HepG2 (cell line): ENCODE data around the gene MPI. TPM values are rescaled to one million over a fixed set of nuclear protein-coding genes. Genes with fewer than 3 reads are reported as not detected.

ENCODE experiments used
- ATAC-seq: fragments of 200-7000 bp; cut with Tn5 transposase; 3 replicates; pipeline ENCODE4 v1.9.1; 2020; ENCODE audit warnings: mild to moderate bottlenecking, moderate library complexity
- BruUV-seq: library from RNA; stranded (reverse); fragments of 400-500 nt; replicated peaks from 2 replicates; lab custom pipeline; 2021; lab: Mats Ljungman, UMichigan
- CTCF ChIA-PET: fragments of 300-600 bp; formaldehyde crosslinking; extraction: SDS; loops from one replicate; lab custom pipeline; 2021; ENCODE audit warnings: low total read pairs, inconsistent platforms, low intra/inter-chr PET ratio; lab: Yijun Ruan, JAX
- POLR2A ChIA-PET: fragments of 350-600 bp; sonication (Branson Sonifier 250); formaldehyde crosslinking; loops from one replicate; lab custom pipeline; 2020; ENCODE audit warnings: antibody characterized with exemption, inconsistent platforms; lab: Yijun Ruan, JAX
- DNase-seq: peaks from one replicate; pipeline ENCODE4 v3.0.0-alpha.2; 2015; ENCODE audit warnings: low spot score
- FAIRE-seq: peaks from 3 replicates; lab custom pipeline; 2011; peaks lifted over from hg19 to GRCh38; lab: Jason Lieb, UNC
- H2AFZ ChIP-seq: one replicate; pipeline ENCODE4 v1.6.1; 2011; ENCODE audit warnings: low read length, inconsistent platforms
- H3K27ac ChIP-seq: fragments of 300-600 bp; 3 replicates; pipeline ENCODE4 v1.8.0; 2011; ENCODE audit warnings: mixed run types, mild to moderate bottlenecking, mixed read lengths, low read length, inconsistent platforms; ENCODE audit not compliant: insufficient read depth; ENCODE audit errors: extremely low read length
- H3K27me3 ChIP-seq, 2 experiments: fragments of 200-600 bp in 1 of 2; 2 replicates in 1 of 2; 3 replicates in 1 of 2; pipeline versions ENCODE4 v1.6.0 to v1.8.0; 2011; ENCODE audit warnings: low read length in 2 of 2, mild to moderate bottlenecking in 2 of 2, moderate library complexity in 2 of 2, inconsistent platforms in 1 of 2; ENCODE audit not compliant: insufficient read depth in 2 of 2, control insufficient read depth in 1 of 2
- H3K36me3 ChIP-seq, 2 experiments: fragments of 200-600 bp in 1 of 2; replicated peaks in 1 of 2; 2 replicates in 1 of 2; 3 replicates in 1 of 2; pipeline versions ENCODE4 v1.5.1 to v1.8.0; 2011; ENCODE audit warnings: low read length in 2 of 2, inconsistent platforms in 1 of 2; ENCODE audit not compliant: insufficient read depth in 2 of 2, control insufficient read depth in 1 of 2
- H3K4me1 ChIP-seq: 2 replicates; pipeline ENCODE4 v1.5.1; 2012; ENCODE audit warnings: low read length, inconsistent platforms; ENCODE audit not compliant: insufficient read depth
- H3K4me2 ChIP-seq: 2 replicates; pipeline ENCODE4 v1.6.0; 2011; ENCODE audit warnings: low read depth, low read length, inconsistent platforms
- H3K4me3 ChIP-seq, 3 experiments: fragments of 200-600 bp in 1 of 3; sonication (generic), shearing (Covaris generic) in 1 of 3; replicated peaks in 1 of 3; 2 replicates each; pipeline ENCODE4 v1.5.1; 2011 to 2016; ENCODE audit warnings: low read length in 3 of 3, inconsistent platforms in 2 of 3, low read depth in 2 of 3, mild to moderate bottlenecking in 2 of 3, control low read depth in 1 of 3, mixed read lengths in 1 of 3; ENCODE audit not compliant: insufficient read depth in 1 of 3
- H3K79me2 ChIP-seq: one replicate; pipeline ENCODE4 v1.6.1; 2011; ENCODE audit warnings: low read length, inconsistent platforms; ENCODE audit not compliant: insufficient read depth
- H3K9ac ChIP-seq: 2 replicates; pipeline ENCODE4 v1.6.0; 2011; ENCODE audit warnings: mild to moderate bottlenecking, low read depth, low read length, inconsistent platforms; ENCODE audit not compliant: insufficient read depth
- H3K9me3 ChIP-seq: 2 replicates; pipeline ENCODE4 v1.5.1; 2012; ENCODE audit warnings: mild to moderate bottlenecking, low read length
- H4K20me1 ChIP-seq: 2 replicates; pipeline ENCODE4 v1.6.0; 2011; ENCODE audit warnings: inconsistent platforms, mild to moderate bottlenecking, low read length, moderate library complexity; ENCODE audit not compliant: insufficient read depth
- CBX1 ChIP-seq: IDR thresholded peaks from one replicate; pipeline ENCODE4 v1.6.1; 2016; ENCODE audit warnings: antibody characterized with exemption, low read depth
- DMAP1 ChIP-seq: IDR thresholded peaks from 2 replicates; pipeline ENCODE4 v1.6.1; 2016
- DPF2 ChIP-seq: sonication (generic); formaldehyde crosslinking; IDR thresholded peaks from 2 replicates; pipeline ENCODE4 v1.4.0; 2020; ENCODE audit warnings: mild to moderate bottlenecking, low read depth, missing genetic modification reagents, borderline replicate concordance
- EED ChIP-seq: sonication (generic); formaldehyde crosslinking; IDR thresholded peaks from 2 replicates; pipeline ENCODE4 v1.5.0; 2020; ENCODE audit warnings: mild to moderate bottlenecking, missing genetic modification reagents
- KLF9 ChIP-seq: IDR thresholded peaks from 2 replicates; pipeline ENCODE4 v1.6.1; 2016; ENCODE audit warnings: low read depth
- NR2F2 ChIP-seq: IDR thresholded peaks from 2 replicates; pipeline ENCODE4 v1.6.1; 2012; ENCODE audit warnings: low read depth, inconsistent platforms, borderline replicate concordance
- POLR2A ChIP-seq, 2 experiments: IDR thresholded peaks; 2 replicates each; pipeline ENCODE4 v1.6.1; 2011; ENCODE audit warnings: low read depth in 2 of 2, low read length in 2 of 2, mild to moderate bottlenecking in 1 of 2, moderate library complexity in 1 of 2; ENCODE audit not compliant: insufficient read depth in 1 of 2
- POLR2AphosphoS5 ChIP-seq: IDR thresholded peaks from 2 replicates; pipeline ENCODE4 v1.6.1; 2012; ENCODE audit warnings: low read depth, low read length
- RBAK ChIP-seq: sonication (generic); formaldehyde crosslinking; IDR thresholded peaks from 2 replicates; pipeline ENCODE4 v1.5.1; 2020; ENCODE audit warnings: mild to moderate bottlenecking, missing genetic modification reagents
- RBFOX2 ChIP-seq: fragments of 200-400 bp; formaldehyde crosslinking; IDR thresholded peaks from 2 replicates; pipeline ENCODE4 v1.6.1; 2017; ENCODE audit warnings: low read depth, mild to moderate bottlenecking, low read length
- SRY ChIP-seq: sonication (generic); formaldehyde crosslinking; IDR thresholded peaks from 2 replicates; pipeline ENCODE4 v1.8.0; 2022; ENCODE audit warnings: mild to moderate bottlenecking, missing genetic modification reagents
- ZBTB42 ChIP-seq: sonication (generic); formaldehyde crosslinking; IDR thresholded peaks from 2 replicates; pipeline ENCODE4 v1.5.0; 2020; ENCODE audit warnings: mild to moderate bottlenecking, missing genetic modification reagents
- ZNF205 ChIP-seq: IDR thresholded peaks from 2 replicates; pipeline ENCODE4 v1.6.1; 2018; ENCODE audit warnings: missing biosample characterization, missing genetic modification reagents
- WGBS: methylation state at CpG from one replicate; pipeline ENCODE4 v1.1.6; 2017; ENCODE audit warnings: low lambda C conversion rate; 5-methylcytosine and 5-hydroxymethylcytosine counted together
- in situ Hi-C: cut with HindIII; loops from 2 replicates; pipeline ENCODE4 v1.10.0; 2017; ENCODE audit warnings: low pct_unique_long_range_greater_than_20kb; ENCODE audit not compliant: extremely low pct_ligation_motif_present
- intact Hi-C: fragments of 100-400 bp; cut with micrococcal nuclease; formaldehyde crosslinking; loops from one replicate; pipeline ENCODE4 v1.10.0; 2022; ENCODE audit not compliant: unreplicated experiment
- polyA plus RNA-seq, 8 experiments: library from polyadenylated mRNA; depleted of rRNA in 3 of 8; stranded (reverse) in 7 of 8; unstranded in 1 of 8; fragments of >200 nt; fragmentation: Illumina TruSeq in 4 of 8; extraction: Trizol in 4 of 8; gene quantifications; 2 replicates each; pipeline versions ENCODE4 v1.2.1 to v1.2.3, GENCODE V29; 2011 to 2016; ENCODE audit warnings: low read depth in 4 of 8, missing spikeins in 1 of 8, mixed read lengths in 1 of 8; ENCODE audit not compliant: insufficient read depth in 1 of 8
- total RNA-seq, 5 experiments: library from RNA; depleted of rRNA; stranded (reverse); fragments of >200 nt; fragmentation: Illumina TruSeq; extraction: Trizol; gene quantifications; 2 replicates each; pipeline ENCODE4 v1.2.3, GENCODE V29; 2016; ENCODE audit warnings: low read depth in 1 of 5

MPI gene
- total and polyA plus RNA-seq, 2 of the 13 experiments (the other 11 are each of a cell fraction or from before 2014, with no cell fraction given): 36.9 to 63.5 TPM

GRCh38 chr15:74896316-74896715, 6.5 kb downstream of the MPI start:
- no TSS peak for BruUV-seq
- Histone ChIP-seq H3K9me3 (no peaks in the 10 kb centered on the region), H4K20me1 (no peaks in the 10 kb centered on the region; the same call in 1 of the 2 replicates), H3K36me3 (peaks cover 19 to 42% of the 10 kb centered on the region in 2 experiments), H3K9ac (no peak overlapping the region), H3K4me3 (no peak overlapping the region), H3K27me3 (no peaks in the 10 kb centered on the region), H2AFZ (no peak overlapping the region), H3K4me2 (no peak overlapping the region), H3K4me1 (peaks cover 10% of the 10 kb centered on the region), H3K27ac (no peak overlapping the region), H3K79me2 (no peaks in the 10 kb centered on the region)
- no peak for ATAC-seq
- intact Hi-C loops (no loop called here), in situ Hi-C loops (no loop called here)
- POLR2A ChIA-PET: interaction anchor here (0.9 to 2.7 kb wide), 2 partner anchors 10 kb away, joined by 3 to 28 read pairs; partner anchors contain the start of gene FAM219B
- WGBS: 100% methylated on average over 3 of the region's 3 CpGs
- no peak for DNase-seq
- no peak for FAIRE-seq
- CTCF ChIA-PET: no interaction called here
- TF ChIP-seq RBFOX2 (0 out of 2 replicates have a peak, but pooled peaks have one; percentile 24), POLR2AphosphoS5 (0 out of 2 replicates have a peak, but pooled peaks have one; percentile 6), NR2F2 (no peak), POLR2A (IDR thresholded peaks at IDR 0.05; ENCODE audit: insufficient read depth in 1 of 2, low read depth in 2 of 2, low read length in 2 of 2) (peak in 1 of 2 experiments; percentile 18; a peak in 1 of 4 replicates), DPF2 (no peak), EED (CRISPR knock-in tag) (no peak), DMAP1 (no peak), RBAK (CRISPR knock-in tag) (no peak), ZNF205 (CRISPR knock-in tag) (no peak), KLF9 (CRISPR knock-in tag) (no peak), SRY (CRISPR knock-in tag) (no peak), CBX1 (no peak), ZBTB42 (CRISPR knock-in tag) (no peak)
